ENCODE results near the gene FARP2. TPM values are rescaled to one million over a fixed set of nuclear protein-coding genes. Genes with fewer than 3 reads are reported as not detected.

The FARP2 gene
- total and polyA plus RNA-seq, 2 of the 13 experiments (the other 11 are each of a cell fraction or from before 2014, with no cell fraction given), result 28.0 to 45.4 TPM

GRCh38 chr2:241432824-241433448 is 76.9 kb downstream of the FARP2 start (continued):
- TF ChIP-seq HBP1 (CRISPR knock-in tag; IDR thresholded peaks at IDR 0.05; ENCODE audit: low read depth) (no peak), ZBTB25 (CRISPR knock-in tag; IDR thresholded peaks at IDR 0.05) (peak; percentile 75; the same call in 1 of the 2 replicates), ZNF12 (CRISPR knock-in tag; IDR thresholded peaks at IDR 0.05) (peak; percentile 41; the same call in 1 of the 2 replicates), ZNF367 (CRISPR knock-in tag; IDR thresholded peaks at IDR 0.05; ENCODE audit: borderline replicate concordance) (no peak), E2F2 (CRISPR knock-in tag; IDR thresholded peaks at IDR 0.05; ENCODE audit: borderline replicate concordance) (no peak), MAFG (CRISPR knock-in tag; IDR thresholded peaks at IDR 0.05) (no peak), BHLHE40 (IDR thresholded peaks at IDR 0.05; ENCODE audit: low read length) (peak; percentile 99), CBFB (CRISPR knock-in tag; IDR thresholded peaks at IDR 0.05) (0 out of 2 replicates have a peak, but pooled peaks have one; percentile 32), ZBTB2 (CRISPR knock-in tag; IDR thresholded peaks at IDR 0.05; ENCODE audit: low read depth) (no peak), TOE1 (CRISPR knock-in tag; IDR thresholded peaks at IDR 0.05) (peak; percentile 47; the same call in 1 of the 2 replicates), ETS1 (CRISPR knock-in tag; IDR thresholded peaks at IDR 0.05) (no peak), SPEN (CRISPR knock-in tag; IDR thresholded peaks at IDR 0.05; ENCODE audit: low read depth) (no peak), CREBL2 (CRISPR knock-in tag; IDR thresholded peaks at IDR 0.05; ENCODE audit: borderline replicate concordance) (no peak), HNRNPH1 (optimal IDR thresholded peaks at IDR 0.05; ENCODE audit: low read depth, low read length) (no peak), ZNF264 (CRISPR knock-in tag; IDR thresholded peaks at IDR 0.05) (peak; percentile 80; the same call in 1 of the 2 replicates), MIXL1 (CRISPR knock-in tag; IDR thresholded peaks at IDR 0.05) (peak; percentile 93), KLF13 (CRISPR knock-in tag; IDR thresholded peaks at IDR 0.05) (no peak), ZNF776 (CRISPR knock-in tag; IDR thresholded peaks at IDR 0.05) (no peak), HOXA3 (CRISPR knock-in tag; IDR thresholded peaks at IDR 0.05) (peak; percentile 58; the same call in 1 of the 2 replicates), ZNF552 (CRISPR knock-in tag; IDR thresholded peaks at IDR 0.05; ENCODE audit: borderline replicate concordance) (no peak), ZNF296 (CRISPR knock-in tag; conservative IDR thresholded peaks at IDR 0.05) (no peak), ZFP37 (CRISPR knock-in tag; IDR thresholded peaks at IDR 0.05; ENCODE audit: borderline replicate concordance) (no peak), ZNF513 (CRISPR knock-in tag; conservative IDR thresholded peaks at IDR 0.05) (no peak)

All from HepG2 (cell line).